ENCODE results near the gene HPD. TPM values are rescaled to one million over a fixed set of nuclear protein-coding genes. Genes with fewer than 3 reads are reported as not detected.
"Not testable (repeated sequence)": the region's sequence is repeated elsewhere in the genome, so short reads cannot be mapped to it uniquely, and the experiment has no call there.

The HPD gene
- total RNA-seq, 1 donor from 2014 or later: 1.3 TPM

DNA sequence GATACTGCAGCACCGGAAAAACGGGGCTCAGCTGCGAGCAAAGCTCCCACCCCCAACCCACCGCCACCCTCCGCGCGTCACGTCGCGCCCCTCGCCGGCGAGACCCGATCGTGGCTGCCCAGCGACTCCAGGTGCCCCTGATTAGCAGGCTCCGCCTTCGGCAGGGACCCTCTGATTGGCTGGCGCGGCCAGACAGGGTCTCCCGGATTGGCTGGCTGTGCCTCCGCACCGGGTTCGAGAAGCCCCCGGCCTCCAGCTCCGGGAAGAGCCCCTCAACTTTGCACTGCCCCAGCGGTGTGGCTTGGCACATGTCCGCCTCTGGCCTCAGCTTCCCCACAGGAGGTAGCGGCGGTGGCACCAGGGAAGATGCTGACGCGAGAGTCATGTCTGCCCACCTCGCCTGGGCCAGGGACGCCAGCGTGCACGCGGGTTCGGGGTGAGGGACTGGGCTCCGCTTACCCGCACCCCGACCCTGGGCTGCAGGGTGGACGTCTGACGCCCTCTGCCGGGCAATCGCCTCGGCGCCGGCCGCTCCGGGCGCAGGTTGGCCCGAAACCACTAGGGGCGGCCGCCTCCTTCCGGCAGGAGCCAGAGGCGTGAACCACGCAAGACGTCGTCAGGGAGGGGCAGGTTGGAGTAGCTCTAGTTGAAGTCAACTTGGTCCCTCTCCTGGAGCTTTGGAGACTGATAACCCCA lies 64.7 kb downstream of the HPD start:
- peak overlapping the region; percentile 75 for H3K4me3 ChIP-seq
- peaks cover 9% of the 10 kb centered on the region for H3K36me3 ChIP-seq
- H3K4me1 ChIP-seq: peaks cover 93% of the 10 kb centered on the region
- peak overlapping the region; percentile 100 for H3K27ac ChIP-seq (replicated peaks)
- DNase-seq: peak; percentile 90
- intact Hi-C loops (cut with micrococcal nuclease): loop anchor here (5.0 kb wide), 1 partner anchor 97 kb away; no protein-coding TSS in a partner anchor
- H3K9me3 ChIP-seq (replicated peaks): no peaks in the 10 kb centered on the region
- TF ChIP-seq, protein P1, sequence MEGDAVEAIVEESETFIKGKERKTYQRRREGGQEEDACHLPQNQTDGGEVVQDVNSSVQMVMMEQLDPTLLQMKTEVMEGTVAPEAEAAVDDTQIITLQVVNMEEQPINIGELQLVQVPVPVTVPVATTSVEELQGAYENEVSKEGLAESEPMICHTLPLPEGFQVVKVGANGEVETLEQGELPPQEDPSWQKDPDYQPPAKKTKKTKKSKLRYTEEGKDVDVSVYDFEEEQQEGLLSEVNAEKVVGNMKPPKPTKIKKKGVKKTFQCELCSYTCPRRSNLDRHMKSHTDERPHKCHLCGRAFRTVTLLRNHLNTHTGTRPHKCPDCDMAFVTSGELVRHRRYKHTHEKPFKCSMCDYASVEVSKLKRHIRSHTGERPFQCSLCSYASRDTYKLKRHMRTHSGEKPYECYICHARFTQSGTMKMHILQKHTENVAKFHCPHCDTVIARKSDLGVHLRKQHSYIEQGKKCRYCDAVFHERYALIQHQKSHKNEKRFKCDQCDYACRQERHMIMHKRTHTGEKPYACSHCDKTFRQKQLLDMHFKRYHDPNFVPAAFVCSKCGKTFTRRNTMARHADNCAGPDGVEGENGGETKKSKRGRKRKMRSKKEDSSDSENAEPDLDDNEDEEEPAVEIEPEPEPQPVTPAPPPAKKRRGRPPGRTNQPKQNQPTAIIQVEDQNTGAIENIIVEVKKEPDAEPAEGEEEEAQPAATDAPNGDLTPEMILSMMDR (IDR thresholded peaks at IDR 0.05; ENCODE audit: borderline replicate concordance): peak; percentile 99
- no peaks in the 10 kb centered on the region for H3K27me3 ChIP-seq (ENCODE audit: low read depth)

DNA sequence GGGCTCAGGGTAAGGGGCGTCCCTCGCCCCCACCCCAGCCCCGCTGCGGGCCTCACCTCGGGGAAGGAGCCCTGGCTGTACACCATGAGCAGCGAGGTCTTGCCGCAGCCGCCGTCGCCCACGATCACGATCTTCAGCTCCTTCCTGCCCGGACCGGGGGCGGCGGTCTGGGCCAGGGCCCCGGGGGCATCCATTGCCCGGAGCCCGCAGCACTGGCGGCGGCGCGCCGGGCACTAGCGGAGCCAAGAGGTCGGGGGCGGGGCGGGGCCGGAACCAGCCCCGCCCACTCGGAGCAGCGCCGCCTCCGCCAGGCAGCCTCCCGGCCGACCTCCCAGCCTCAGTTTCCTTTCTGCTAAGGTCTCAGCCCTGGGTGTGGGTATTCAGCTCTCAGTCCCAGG lies 65.2 kb downstream of the HPD start, which contains the start of gene RHOF:
Gene RHOF (minus strand): TSS at position 249 of the 398 bp plus-strand sequence. CDS start 55 bp downstream, at position 194.
- H3K4me3 ChIP-seq: peak within 1 kb of the TSS; percentile 75
- intact Hi-C loops (cut with micrococcal nuclease): loop anchor here (5.0 kb wide), 1 partner anchor 96 kb away; no protein-coding TSS in a partner anchor
- no peaks in the 10 kb centered on the region for H3K9me3 ChIP-seq (replicated peaks)
- H3K27ac ChIP-seq (replicated peaks): peak within 1 kb of the TSS; percentile 100
- H3K36me3 ChIP-seq: peaks cover 9% of the 10 kb centered on the region
- H3K27me3 ChIP-seq (ENCODE audit: low read depth): no peaks in the 10 kb centered on the region
- TF ChIP-seq, protein P1 (IDR thresholded peaks at IDR 0.05; ENCODE audit: borderline replicate concordance): no peak
- peaks cover 93% of the 10 kb centered on the region for H3K4me1 ChIP-seq
- peak; percentile 58 for DNase-seq

DNA sequence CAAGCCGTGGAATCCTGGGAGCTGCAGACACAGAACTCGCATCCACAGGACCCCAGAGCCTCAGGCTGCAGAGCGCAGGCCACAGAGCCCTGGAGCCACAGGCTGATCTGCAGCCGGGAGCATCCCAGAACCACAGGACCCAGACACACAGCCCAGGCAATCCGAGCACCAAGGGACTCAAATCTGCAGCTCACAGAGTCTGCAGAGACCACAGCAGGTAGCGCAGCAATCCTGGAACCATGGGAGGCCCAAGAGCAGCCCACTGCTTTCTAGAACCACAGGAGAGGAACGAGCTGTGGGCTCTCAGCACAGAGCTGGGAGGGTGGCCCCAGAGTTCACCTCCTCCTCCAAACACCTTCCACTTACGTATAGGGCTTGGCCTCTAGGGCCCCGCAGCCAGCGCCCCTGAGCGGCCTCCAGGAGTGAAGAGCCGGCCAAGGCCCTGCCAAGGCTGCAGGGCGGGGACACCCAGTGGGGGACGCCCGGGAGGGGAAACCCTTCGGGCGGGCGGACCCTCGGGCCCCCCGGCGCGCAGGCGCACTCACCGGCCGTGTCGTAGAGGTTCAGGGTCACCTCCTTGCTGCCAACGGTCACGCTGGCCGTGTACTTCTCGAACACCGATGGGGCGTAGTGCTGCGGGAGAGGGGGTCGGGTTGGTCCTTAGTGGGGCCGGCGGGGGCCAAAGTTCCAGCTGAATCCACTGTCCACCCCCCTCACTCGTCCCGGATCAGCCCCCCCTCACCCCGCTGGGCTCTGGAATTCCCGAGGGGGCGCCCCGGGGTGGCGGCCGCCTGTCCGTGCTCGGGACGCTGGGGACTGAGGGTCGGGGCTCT lies 65.8 kb downstream of the HPD start:
- peak; percentile 54 for DNase-seq
- intact Hi-C loops (cut with micrococcal nuclease): loop anchor here (5.0 kb wide), 1 partner anchor 96 kb away; no protein-coding TSS in a partner anchor
- peaks cover 93% of the 10 kb centered on the region for H3K4me1 ChIP-seq

DNA sequence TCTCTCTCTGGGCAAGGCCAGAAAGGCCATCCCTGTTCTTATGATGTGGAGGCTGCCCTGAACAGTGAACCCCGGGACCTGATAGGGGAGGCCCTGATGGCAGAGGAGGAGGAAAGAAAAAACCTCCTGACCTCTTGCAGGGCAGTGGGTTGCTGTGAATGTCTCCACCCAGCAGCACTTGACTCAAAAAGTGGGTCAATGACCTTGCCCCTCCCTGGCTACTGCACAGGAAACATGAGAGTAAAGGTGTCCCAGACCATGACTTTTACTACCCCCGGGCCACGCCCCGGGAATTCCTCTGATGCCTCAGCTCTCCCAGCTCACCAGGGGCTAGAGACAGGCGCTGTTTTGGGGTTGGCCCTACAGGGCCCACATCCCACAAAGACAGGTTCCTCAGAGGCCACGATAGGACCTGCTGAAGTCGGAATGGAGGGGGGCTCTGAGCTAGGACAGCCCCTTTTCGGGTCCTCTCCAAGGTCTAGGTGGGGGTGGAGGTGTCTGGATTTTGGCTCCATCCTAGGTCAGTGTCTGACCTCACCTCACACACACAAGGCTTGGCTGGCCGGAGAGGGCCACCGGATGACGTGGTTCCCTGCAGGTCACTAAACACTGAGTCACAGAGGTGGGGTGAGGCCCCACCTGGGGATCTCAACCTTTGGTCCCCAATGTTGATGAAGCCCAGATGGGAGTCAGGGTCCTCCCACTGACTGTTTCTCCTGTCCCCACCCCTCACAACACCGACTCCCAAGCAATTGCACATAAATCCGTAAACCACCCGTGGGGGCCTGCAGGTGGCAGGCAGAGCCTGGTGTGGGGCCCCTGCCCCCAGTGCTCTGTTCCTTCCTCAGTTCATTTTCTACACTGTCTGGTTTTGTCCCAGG lies 66.7 kb downstream of the HPD start:
- Histone ChIP-seq H3K4me1 (peaks cover 95% of the 10 kb centered on the region), H3K9me3 (replicated peaks) (no peaks in the 10 kb centered on the region)
- intact Hi-C loops (cut with micrococcal nuclease): loop anchor here (5.0 kb wide), 1 partner anchor 95 kb away; no protein-coding TSS in a partner anchor

More for the DNA sequence above, 65.8 kb downstream of the HPD start:
- no peaks in the 10 kb centered on the region for H3K27me3 ChIP-seq (ENCODE audit: low read depth)
- H3K36me3 ChIP-seq: peaks cover 9% of the 10 kb centered on the region
- TF ChIP-seq, protein P1 (IDR thresholded peaks at IDR 0.05; ENCODE audit: borderline replicate concordance): no peak
- peak overlapping the region; percentile 100 for H3K27ac ChIP-seq (replicated peaks)
- no peaks in the 10 kb centered on the region for H3K9me3 ChIP-seq (replicated peaks)
- peak overlapping the region; percentile 75 for H3K4me3 ChIP-seq

DNA sequence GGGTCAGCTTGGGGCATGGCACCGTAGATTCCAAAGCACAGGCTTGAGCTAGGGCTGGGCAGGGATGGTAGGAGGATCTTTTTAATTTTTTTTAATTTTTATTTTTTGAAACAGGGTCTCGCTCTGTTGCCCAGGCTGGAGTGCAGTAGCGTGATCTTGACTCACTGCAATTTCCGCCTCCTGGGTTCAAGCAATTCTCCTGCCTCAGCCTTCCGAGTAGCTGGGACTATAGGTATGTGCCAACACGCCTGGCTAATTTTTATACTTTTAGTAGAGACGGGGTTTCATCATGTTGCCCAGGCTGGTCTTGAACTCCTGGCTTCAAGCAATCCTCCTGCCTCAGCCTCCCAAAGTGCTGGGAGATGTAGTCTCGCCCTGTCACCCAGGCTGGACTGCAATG lies 67.9 kb downstream of the HPD start:
- not testable (repeated sequence) for DNase-seq; H3K9me3 ChIP-seq (replicated peaks); H3K4me3 ChIP-seq; H3K27ac ChIP-seq (replicated peaks); H3K27me3 ChIP-seq (ENCODE audit: low read depth); H3K36me3 ChIP-seq
- intact Hi-C loops (cut with micrococcal nuclease): loop anchor here (5.0 kb wide), 1 partner anchor 93 kb away; no protein-coding TSS in a partner anchor
- H3K4me1 ChIP-seq: peaks cover 91% of the 10 kb centered on the region

More for the DNA sequence above, 66.7 kb downstream of the HPD start:
- DNase-seq: no peak
- H3K36me3 ChIP-seq: peaks cover 9% of the 10 kb centered on the region
- H3K27ac ChIP-seq (replicated peaks): peak overlapping the region; percentile 100
- peak overlapping the region; percentile 75 for H3K4me3 ChIP-seq
- no peaks in the 10 kb centered on the region for H3K27me3 ChIP-seq (ENCODE audit: low read depth)
- TF ChIP-seq, protein P1 (IDR thresholded peaks at IDR 0.05; ENCODE audit: borderline replicate concordance): no peak
